Ovary (tissue), 3 donors: ENCODE measurements around the gene ADAMTS3.

Source experiments
- EP300 ChIP-seq: sonication (generic); formaldehyde crosslinking; IDR thresholded peaks from one replicate; pipeline ENCODE4 v1.6.1; 2017; ENCODE audit warnings: antibody characterized with exemption
- POLR2A ChIP-seq: fragments of 450-650 bp; IDR thresholded peaks from one replicate; pipeline ENCODE4 v1.6.1; 2017; ENCODE audit warnings: antibody characterized with exemption, mild to moderate bottlenecking, moderate library complexity
- TF ChIP-seq, protein P1 (sequence below), 3 donors: fragments of 450-650 bp in 2 of 3; fragments of 200-600 bp in 1 of 3; IDR thresholded peaks; one replicate each; pipeline versions ENCODE4 v1.5.1 to v1.8.0; 2016 to 2022; ENCODE audit warnings: antibody characterized with exemption in 3 of 3, mild to moderate bottlenecking in 1 of 3
- donor health status: DM: no; HTN: no; CAD: no.

DNA sequence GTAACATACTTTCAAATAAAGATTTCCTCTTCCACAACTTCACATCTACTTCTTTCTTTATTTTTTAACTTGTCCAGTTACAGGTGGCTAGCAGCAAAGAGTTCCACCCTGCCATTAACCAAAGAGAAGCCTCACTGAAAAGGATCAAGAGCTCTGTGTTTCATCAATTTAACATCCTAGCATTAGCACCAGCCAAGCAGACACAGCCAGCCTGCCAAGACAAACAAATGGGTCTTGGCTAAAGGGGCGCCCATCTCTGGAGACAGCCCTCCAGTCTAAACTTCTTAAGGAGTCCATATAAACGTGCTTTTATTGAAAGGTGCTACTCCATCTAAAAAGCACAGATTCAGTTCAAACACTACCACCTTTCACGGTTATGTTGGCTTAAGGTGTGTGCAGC lies 105.3 kb downstream of the ADAMTS3 start:
- TF ChIP-seq, protein P1, sequence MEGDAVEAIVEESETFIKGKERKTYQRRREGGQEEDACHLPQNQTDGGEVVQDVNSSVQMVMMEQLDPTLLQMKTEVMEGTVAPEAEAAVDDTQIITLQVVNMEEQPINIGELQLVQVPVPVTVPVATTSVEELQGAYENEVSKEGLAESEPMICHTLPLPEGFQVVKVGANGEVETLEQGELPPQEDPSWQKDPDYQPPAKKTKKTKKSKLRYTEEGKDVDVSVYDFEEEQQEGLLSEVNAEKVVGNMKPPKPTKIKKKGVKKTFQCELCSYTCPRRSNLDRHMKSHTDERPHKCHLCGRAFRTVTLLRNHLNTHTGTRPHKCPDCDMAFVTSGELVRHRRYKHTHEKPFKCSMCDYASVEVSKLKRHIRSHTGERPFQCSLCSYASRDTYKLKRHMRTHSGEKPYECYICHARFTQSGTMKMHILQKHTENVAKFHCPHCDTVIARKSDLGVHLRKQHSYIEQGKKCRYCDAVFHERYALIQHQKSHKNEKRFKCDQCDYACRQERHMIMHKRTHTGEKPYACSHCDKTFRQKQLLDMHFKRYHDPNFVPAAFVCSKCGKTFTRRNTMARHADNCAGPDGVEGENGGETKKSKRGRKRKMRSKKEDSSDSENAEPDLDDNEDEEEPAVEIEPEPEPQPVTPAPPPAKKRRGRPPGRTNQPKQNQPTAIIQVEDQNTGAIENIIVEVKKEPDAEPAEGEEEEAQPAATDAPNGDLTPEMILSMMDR (IDR thresholded peaks at IDR 0.05), result no peak
- TF ChIP-seq POLR2A (no peak), EP300 (no peak)
